IMR-90 (cell line): ENCODE data around the gene MCM5. TPM values are rescaled to one million over a fixed set of nuclear protein-coding genes. Genes with fewer than 3 reads are reported as not detected.

ENCODE experiments used
- ATAC-seq: fragments of 200-7000 bp; cut with Tn5 transposase; 2 replicates; pipeline ENCODE4 v1.9.1; 2020; ENCODE audit warnings: low read depth, mild to moderate bottlenecking, moderate library complexity
- BruUV-seq: library from RNA; stranded (reverse); fragments of 400-500 nt; replicated peaks from 2 replicates; lab custom pipeline; 2021; lab: Mats Ljungman, UMichigan
- CTCF ChIA-PET: fragments of 300-600 bp; formaldehyde crosslinking; extraction: SDS; loops from one replicate; lab custom pipeline; 2021; ENCODE audit warnings: antibody characterized with exemption; lab: Yijun Ruan, JAX
- POLR2A ChIA-PET: fragments of 300-600 bp; sonication (Branson Sonifier 250); formaldehyde crosslinking; loops from one replicate; lab custom pipeline; 2022; ENCODE audit warnings: antibody characterized with exemption; ENCODE audit not compliant: unreplicated experiment; lab: Charles Lee
- DNase-seq: peaks from one replicate; pipeline ENCODE4 v3.0.0; 2013
- H2AFZ ChIP-seq: replicated peaks from 2 replicates; pipeline ENCODE3; 2013; ENCODE audit warnings: low read length, mild to moderate bottlenecking; ENCODE audit not compliant: poor library complexity
- H2AK5ac ChIP-seq: 2 replicates; pipeline ENCODE4 v1.6.1; 2013; ENCODE audit warnings: low read depth, low read length, inconsistent platforms
- H2AK9ac ChIP-seq: replicated peaks from 2 replicates; pipeline ENCODE3; 2013; ENCODE audit warnings: mild to moderate bottlenecking, low read depth, low read length, moderate library complexity; ENCODE audit not compliant: poor library complexity
- H2BK120ac ChIP-seq: 2 replicates; pipeline ENCODE4 v1.6.1; 2013; ENCODE audit warnings: low read depth, low read length, inconsistent platforms
- H2BK15ac ChIP-seq: 3 replicates; pipeline ENCODE4 v1.6.1; 2013; ENCODE audit warnings: low read depth, low read length, inconsistent platforms
- H2BK20ac ChIP-seq: 2 replicates; pipeline ENCODE4 v1.6.1; 2013; ENCODE audit warnings: low read depth, mild to moderate bottlenecking, inconsistent platforms, low read length, moderate library complexity
- H2BK5ac ChIP-seq: 2 replicates; pipeline ENCODE4 v1.6.1; 2013; ENCODE audit warnings: mild to moderate bottlenecking, low read depth, low read length, inconsistent platforms; ENCODE audit not compliant: poor library complexity, severe bottlenecking
- H3K14ac ChIP-seq: replicated peaks from 2 replicates; pipeline ENCODE4 v1.6.1; 2013; ENCODE audit warnings: low read depth, low read length, inconsistent platforms
- H3K18ac ChIP-seq: 2 replicates; pipeline ENCODE4 v1.6.1; 2013; ENCODE audit warnings: low read depth, low read length, control low read depth
- H3K23ac ChIP-seq: 2 replicates; pipeline ENCODE4 v1.6.1; 2013; ENCODE audit warnings: low read depth, low read length, inconsistent platforms
- H3K27ac ChIP-seq: 2 replicates; pipeline ENCODE4 v1.5.1; 2013; ENCODE audit warnings: mild to moderate bottlenecking, control low read depth, low read length; ENCODE audit not compliant: insufficient read depth
- H3K27me3 ChIP-seq: 2 replicates; pipeline ENCODE4 v1.6.1; 2013; ENCODE audit warnings: low read length; ENCODE audit not compliant: control insufficient read depth, insufficient read depth
- H3K36me3 ChIP-seq: 2 replicates; pipeline ENCODE4 v1.6.1; 2013; ENCODE audit warnings: low read length, mixed read lengths; ENCODE audit not compliant: control insufficient read depth, insufficient read depth
- H3K4ac ChIP-seq: 2 replicates; pipeline ENCODE4 v1.6.1; 2013; ENCODE audit warnings: low read depth, low read length, inconsistent platforms
- H3K4me1 ChIP-seq: 2 replicates; pipeline ENCODE4 v1.6.1; 2013; ENCODE audit warnings: low read length, mixed read lengths; ENCODE audit not compliant: control insufficient read depth, insufficient read depth
- H3K4me2 ChIP-seq: 2 replicates; pipeline ENCODE4 v1.6.1; 2013; ENCODE audit warnings: low read depth, mild to moderate bottlenecking, control low read depth, low read length, moderate library complexity
- H3K4me3 ChIP-seq: 2 replicates; pipeline ENCODE4 v1.5.1; 2013; ENCODE audit warnings: low read depth, mild to moderate bottlenecking, control low read depth, low read length, moderate library complexity; ENCODE audit not compliant: insufficient read depth
- H3K56ac ChIP-seq: 2 replicates; pipeline ENCODE4 v1.6.1; 2013; ENCODE audit warnings: low read length, inconsistent platforms; ENCODE audit not compliant: insufficient read depth; ENCODE audit errors: extremely low read depth
- H3K79me1 ChIP-seq, 2 experiments: 2 replicates each; pipeline ENCODE4 v1.6.1; 2013; ENCODE audit warnings: low read length in 2 of 2, inconsistent platforms in 1 of 2, low read depth in 1 of 2
- H3K9ac ChIP-seq: 2 replicates; pipeline ENCODE4 v1.6.1; 2013; ENCODE audit warnings: low read depth, low read length, control low read depth
- H3K9me1 ChIP-seq: 2 replicates; pipeline ENCODE4 v1.6.1; 2013; ENCODE audit warnings: low read length, inconsistent platforms; ENCODE audit not compliant: insufficient read depth
- H3K9me3 ChIP-seq: 2 replicates; pipeline ENCODE4 v1.6.1; 2013; ENCODE audit warnings: low read length; ENCODE audit not compliant: control insufficient read depth, insufficient read depth
- H4K20me1 ChIP-seq: 2 replicates; pipeline ENCODE4 v1.6.1; 2013; ENCODE audit warnings: low read length, inconsistent platforms; ENCODE audit not compliant: insufficient read depth
- H4K5ac ChIP-seq: 2 replicates; pipeline ENCODE4 v1.6.1; 2013; ENCODE audit warnings: mild to moderate bottlenecking, low read depth, low read length, control low read depth
- H4K8ac ChIP-seq, 2 experiments: 2 replicates each; pipeline ENCODE4 v1.6.1; 2013; ENCODE audit warnings: low read depth in 2 of 2, low read length in 2 of 2, control low read depth in 1 of 2, inconsistent platforms in 1 of 2
- H4K91ac ChIP-seq: 2 replicates; pipeline ENCODE4 v1.6.1; 2013; ENCODE audit warnings: low read depth, low read length, inconsistent platforms; ENCODE audit not compliant: insufficient read depth
- CEBPB ChIP-seq: IDR thresholded peaks from 2 replicates; pipeline ENCODE4 v1.6.1; 2012; ENCODE audit warnings: low read depth, low read length, improper control_type of control experiment
- CTCF ChIP-seq: conservative IDR thresholded peaks from 2 replicates; pipeline ENCODE4 v1.5.1; 2012; ENCODE audit warnings: mild to moderate bottlenecking, low read depth, low read length, improper control_type of control experiment
- FOS ChIP-seq: fragments of 150-350 bp; IDR thresholded peaks from 2 replicates; pipeline ENCODE4 v1.6.1; 2016; ENCODE audit warnings: low read depth, low read length
- MAFK ChIP-seq: IDR thresholded peaks from 2 replicates; pipeline ENCODE4 v1.6.1; 2012; ENCODE audit warnings: low read depth, low read length, improper control_type of control experiment
- USF2 ChIP-seq: fragments of 150-350 bp; IDR thresholded peaks from 2 replicates; pipeline ENCODE4 v1.6.1; 2017; ENCODE audit warnings: mild to moderate bottlenecking, antibody characterized with exemption, low read length, low read depth
- WGBS, 2 experiments: methylation state at CpG; one replicate each; pipeline versions ENCODE4 v1.1.5 to v1.1.7; 2013; ENCODE audit warnings: missing lambda C conversion rate in 2 of 2; ENCODE audit not compliant: insufficient read length in 1 of 2; ENCODE audit errors: extremely low coverage in 2 of 2; 5-methylcytosine and 5-hydroxymethylcytosine counted together
- dilution Hi-C: fragments of 300-500 bp; cut with HindIII; formaldehyde crosslinking; loops from one replicate; pipeline ENCODE4 v1.14.3; 2018; ENCODE audit warnings: low sequenced_read_pairs; ENCODE audit not compliant: unreplicated experiment
- in situ Hi-C: fragments of 300-500 bp; cut with MboI; formaldehyde crosslinking; loops from 3 replicates; pipeline ENCODE4 v1.14.3; 2019; ENCODE audit warnings: low sequenced_read_pairs, inconsistent platforms, mixed read lengths
- intact Hi-C: fragments of 100-400 bp; cut with micrococcal nuclease; formaldehyde crosslinking; loops from 2 replicates; pipeline ENCODE4 v1.10.0; 2022
- polyA plus RNA-seq, 3 experiments: library from polyadenylated mRNA; depleted of rRNA; stranded (reverse); fragments of >200 nt; gene quantifications; 2 replicates each; pipeline ENCODE4 v1.2.3, GENCODE V29; 2012; ENCODE audit warnings: low replicate concordance in 1 of 3
- total RNA-seq: library from RNA; depleted of rRNA; stranded (reverse); fragments of >200 nt; gene quantifications from 2 replicates; pipeline ENCODE4 v1.2.3, GENCODE V29; 2012

Gene MCM5
- total and polyA plus RNA-seq, 2 of the 4 experiments (the other 2 are of a cell fraction) = 43.0 to 58.6 TPM

GRCh38 chr22:35467681-35468434 lies 67.9 kb downstream of the MCM5 start (continued):
- TF ChIP-seq MAFK = no peak

- ChIA-PET POLR2A (no interaction called here), CTCF (interaction anchor here (0.5 kb wide), 1 partner anchor 622 kb away, joined by 4 read pairs; no protein-coding TSS in a partner anchor)
- no peak overlapping the region for H2BK5ac ChIP-seq
- DNase-seq (peak; percentile 33), ATAC-seq (no peak)
- H3K4ac ChIP-seq = peak overlapping the region; percentile 34
- H2AK9ac ChIP-seq = peak overlapping the region; percentile 71
- dilution Hi-C loops (no loop called here), in situ Hi-C loops (no loop called here), intact Hi-C loops (no loop called here)
- no peak overlapping the region for H3K56ac ChIP-seq
- H4K8ac ChIP-seq = no peak overlapping the region; a peak in 1 of 4 replicates
- peak overlapping the region; percentile 59; the same call in 1 of the 2 replicates for H3K23ac ChIP-seq
- H4K20me1 ChIP-seq = no peaks in the 10 kb centered on the region
- peak overlapping the region; percentile 3; the same call in 1 of the 2 replicates for H2BK20ac ChIP-seq
- no peak overlapping the region for H3K9ac ChIP-seq
- no peak overlapping the region for H3K4me2 ChIP-seq
- H2BK15ac ChIP-seq = no peak overlapping the region
- no TSS peak for BruUV-seq
- H3K9me1 ChIP-seq = peaks cover 3% of the 10 kb centered on the region; the same call in 1 of the 2 replicates
- no peaks in the 10 kb centered on the region for H3K79me1 ChIP-seq
- no peak overlapping the region for H3K27ac ChIP-seq
- H3K36me3 ChIP-seq = no peaks in the 10 kb centered on the region
- no peak overlapping the region for H4K5ac ChIP-seq
- no CpG with 5 or more reads among the region's 6 CpGs for WGBS, 2 experiments
- H3K4me1 ChIP-seq = peaks cover 7% of the 10 kb centered on the region
- peak overlapping the region; percentile 68; the same call in 1 of the 2 replicates for H3K14ac ChIP-seq
- H2AK5ac ChIP-seq = peak overlapping the region; percentile 69; the same call in 1 of the 2 replicates
- H3K9me3 ChIP-seq = no peaks in the 10 kb centered on the region
- H3K18ac ChIP-seq = no peak overlapping the region
- H4K91ac ChIP-seq = peak overlapping the region; percentile 41
- peak overlapping the region; percentile 65 for H2AFZ ChIP-seq
- no peak for TF ChIP-seq FOS
- TF ChIP-seq CEBPB = peak; percentile 41; the same call in 1 of the 2 replicates
- TF ChIP-seq USF2 = peak; percentile 53
- TF ChIP-seq CTCF = peak; percentile 18; the same call in 1 of the 2 replicates
- H2BK120ac ChIP-seq = peak overlapping the region; percentile 46; the same call in 1 of the 2 replicates
- H3K27me3 ChIP-seq = no peaks in the 10 kb centered on the region
- no peak overlapping the region for H3K4me3 ChIP-seq
Measured at GRCh38 chr22:35470903-35471321, 71.0 kb downstream of the MCM5 start.
